Suppressor macrophage (primary cell): ENCODE results near the gene SLC35F1.

ENCODE experiments used
- DNase-seq, 4 experiments: peaks; one replicate each; pipeline ENCODE4 v3.0.0-alpha.2; 2020 to 2022

The SLC35F1 gene

GRCh38 chr6:118202517-118202916 lies 295.5 kb downstream of the SLC35F1 start:
- no peak for DNase-seq

GRCh38 chr6:118203545-118203944 lies 296.5 kb downstream of the SLC35F1 start:
- no peak for DNase-seq

GRCh38 chr6:118206221-118206620 lies 299.2 kb downstream of the SLC35F1 start:
- DNase-seq, result no peak

- no peak for DNase-seq
Observed at GRCh38 chr6:118207947-118208346, 300.9 kb downstream of the SLC35F1 start.

GRCh38 chr6:118212451-118213173 lies 305.5 kb downstream of the SLC35F1 start:
- DNase-seq, result no peak

- DNase-seq, result no peak
Observed at GRCh38 chr6:118215269-118215668, 308.2 kb downstream of the SLC35F1 start.

- no peak for DNase-seq
Observed at GRCh38 chr6:118216751-118217150, 309.7 kb downstream of the SLC35F1 start.

GRCh38 chr6:118218156-118218555 lies 311.1 kb downstream of the SLC35F1 start:
- DNase-seq, result no peak

GRCh38 chr6:118220429-118221128 lies 313.5 kb downstream of the SLC35F1 start:
- no peak for DNase-seq

GRCh38 chr6:118223316-118223715 lies 316.3 kb downstream of the SLC35F1 start:
- no peak for DNase-seq

GRCh38 chr6:118228886-118229285 lies 321.8 kb downstream of the SLC35F1 start:
- no peak for DNase-seq

- no peak for DNase-seq
Observed at GRCh38 chr6:118240878-118241528, 333.9 kb downstream of the SLC35F1 start.

GRCh38 chr6:118246406-118246805 lies 339.3 kb downstream of the SLC35F1 start:
- DNase-seq, result no peak

- no peak for DNase-seq
Observed at GRCh38 chr6:118248171-118248570, 341.1 kb downstream of the SLC35F1 start.

- no peak for DNase-seq
Observed at GRCh38 chr6:118249680-118250079, 342.6 kb downstream of the SLC35F1 start.

GRCh38 chr6:118252474-118252873 lies 345.4 kb downstream of the SLC35F1 start:
- DNase-seq, result peak in 3 of 4 experiments; percentile 3 to 37 (median 34)

- DNase-seq, result no peak
Observed at GRCh38 chr6:118253741-118254140, 346.7 kb downstream of the SLC35F1 start.

- DNase-seq, result no peak
Observed at GRCh38 chr6:118260833-118261232, 353.8 kb downstream of the SLC35F1 start.

- DNase-seq, result peak in 2 of 4 experiments; percentile 1 to 2
Observed at GRCh38 chr6:118263921-118264486, 356.9 kb downstream of the SLC35F1 start.

GRCh38 chr6:118269659-118270058 lies 362.6 kb downstream of the SLC35F1 start:
- DNase-seq, result no peak

GRCh38 chr6:118277631-118278030 lies 370.6 kb downstream of the SLC35F1 start:
- DNase-seq, result no peak

GRCh38 chr6:118280210-118280609 lies 373.1 kb downstream of the SLC35F1 start:
- no peak for DNase-seq

- no peak for DNase-seq
Observed at GRCh38 chr6:118281291-118281690, 374.2 kb downstream of the SLC35F1 start.
